ENCODE measurements around the gene GLB1L2. TPM values are rescaled to one million over a fixed set of nuclear protein-coding genes. Genes with fewer than 3 reads are reported as not detected.

Gene GLB1L2
- total RNA-seq, 1 donor from 2014 or later = 1.6 TPM

DNA sequence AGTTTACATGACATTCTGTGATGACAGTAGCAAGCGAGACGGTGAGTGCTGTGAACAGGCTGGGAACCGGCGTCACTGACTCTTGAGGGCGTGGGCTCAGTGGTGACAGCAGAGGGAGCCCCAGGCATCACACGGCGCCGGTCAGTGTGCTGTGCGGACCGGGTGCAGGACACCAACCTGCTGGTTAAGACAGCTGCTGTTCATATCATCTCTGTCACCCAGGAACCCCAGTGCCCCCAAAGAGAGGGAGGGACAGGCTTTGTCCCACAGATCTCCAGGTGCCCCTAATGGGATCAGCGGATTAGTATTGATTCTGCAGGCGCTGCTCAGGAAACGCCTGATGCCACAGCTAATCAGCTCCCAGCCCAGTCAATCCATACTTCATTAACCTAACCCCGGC, 61.9 kb downstream of the GLB1L2 start:
- intact Hi-C loops (cut with DNase I) = no loop called here
- no peak for DNase-seq (ENCODE audit: low spot score)
- peak; percentile 50 for ATAC-seq

DNA sequence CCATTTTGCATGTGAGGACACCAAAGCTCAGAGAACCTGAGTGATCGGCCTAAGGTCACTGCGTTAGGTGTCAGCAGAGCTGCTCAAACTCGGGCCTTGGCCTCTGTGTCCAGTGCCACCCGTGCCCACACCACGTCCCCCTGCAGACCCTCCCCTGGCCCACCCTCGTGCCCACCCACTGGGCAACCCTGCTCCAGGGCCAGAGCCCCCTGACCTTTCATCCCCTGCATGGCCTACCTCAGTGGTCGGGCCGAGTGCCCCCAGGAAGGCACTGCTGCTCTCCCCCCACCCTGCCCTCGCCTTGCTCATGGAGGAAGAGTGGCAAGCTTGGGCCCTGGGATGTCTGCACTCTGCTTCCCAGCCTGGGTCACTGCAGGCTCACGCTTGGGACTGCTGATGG, 62.5 kb downstream of the GLB1L2 start:
- ATAC-seq = no peak
- intact Hi-C loops (cut with DNase I) = no loop called here
- DNase-seq (ENCODE audit: low spot score) = no peak

DNA sequence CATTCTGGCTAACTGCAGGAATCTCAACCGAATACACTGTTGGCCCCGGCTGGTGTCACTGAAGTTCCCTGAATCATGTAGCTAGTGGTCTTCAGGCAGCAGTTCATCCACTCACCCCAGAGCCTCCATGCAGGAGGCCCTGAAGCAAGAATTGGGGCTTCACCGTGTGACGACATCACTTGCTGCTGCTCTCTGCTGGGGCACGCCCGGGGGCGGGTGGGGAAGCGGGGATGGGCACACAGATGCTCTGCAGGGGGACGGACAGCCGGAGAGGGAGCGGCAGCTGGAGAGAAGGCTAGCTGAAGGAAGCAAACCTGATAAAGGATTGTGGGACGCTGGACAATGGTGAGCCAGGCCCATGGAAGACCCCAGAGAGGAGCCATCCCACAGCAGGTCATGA, 63.2 kb downstream of the GLB1L2 start:
- DNase-seq (ENCODE audit: low spot score) (no peak), ATAC-seq (no peak)
- intact Hi-C loops (cut with DNase I) = no loop called here

DNA sequence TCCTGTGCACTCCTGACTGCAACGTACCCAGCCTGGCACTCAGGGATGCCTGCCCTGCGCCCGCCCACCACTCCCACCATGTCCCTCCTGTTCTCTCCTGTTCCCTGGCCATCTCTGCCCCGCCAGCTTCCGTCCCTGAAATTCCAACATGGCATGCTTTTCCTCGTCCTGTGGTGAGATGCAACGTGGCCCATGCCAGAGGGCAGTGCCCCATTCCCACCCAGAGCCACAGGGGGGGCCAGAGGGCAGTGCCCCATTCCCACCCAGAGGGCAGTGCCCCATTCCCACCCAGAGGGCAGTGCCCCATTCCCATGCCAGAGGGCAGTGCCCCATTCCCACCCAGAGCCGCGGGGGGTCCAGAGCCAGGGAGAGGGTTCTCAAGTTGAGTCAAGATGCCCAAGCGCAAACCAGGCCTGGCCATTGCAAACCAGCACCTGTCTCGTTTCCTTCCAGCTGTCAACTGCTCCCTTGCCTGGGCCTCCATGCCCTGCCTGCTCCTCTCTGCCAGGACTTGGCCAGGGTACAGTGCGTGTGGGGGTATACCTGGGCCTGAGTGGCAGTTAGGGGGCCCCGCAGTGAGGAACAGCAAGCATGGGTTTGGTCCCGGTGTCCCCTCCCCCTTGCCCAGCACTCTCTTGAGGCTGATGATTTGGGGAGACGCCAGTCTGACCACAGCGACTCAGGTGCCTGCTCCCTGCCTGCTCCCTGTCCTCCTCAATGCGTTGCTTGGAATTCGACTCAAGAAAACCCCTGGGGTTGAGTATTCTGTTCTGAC, 65.7 kb downstream of the GLB1L2 start:
- intact Hi-C loops (cut with DNase I) = no loop called here
- DNase-seq (ENCODE audit: low spot score) (no peak), ATAC-seq (no peak)

DNA sequence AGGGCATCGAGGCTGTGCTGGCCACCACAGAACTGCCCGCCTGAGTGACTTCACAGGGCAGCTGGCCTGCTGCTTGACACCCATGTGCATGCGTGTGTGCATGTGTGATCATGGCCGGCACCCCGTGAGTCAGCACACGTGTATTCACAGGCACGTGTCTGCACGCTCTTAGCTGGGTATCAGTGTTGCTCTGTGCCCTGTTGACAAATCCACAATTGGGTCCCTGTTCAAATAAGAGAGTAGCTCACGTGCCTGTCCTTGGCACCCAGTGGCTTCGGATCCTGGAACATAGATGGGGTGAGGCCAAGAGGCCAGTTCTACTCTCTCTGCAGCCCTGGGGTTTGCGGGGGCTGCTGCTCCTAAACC, 66.3 kb downstream of the GLB1L2 start:
- intact Hi-C loops (cut with DNase I) = no loop called here
- ATAC-seq (peak; percentile 37), DNase-seq (ENCODE audit: low spot score) (no peak)

DNA sequence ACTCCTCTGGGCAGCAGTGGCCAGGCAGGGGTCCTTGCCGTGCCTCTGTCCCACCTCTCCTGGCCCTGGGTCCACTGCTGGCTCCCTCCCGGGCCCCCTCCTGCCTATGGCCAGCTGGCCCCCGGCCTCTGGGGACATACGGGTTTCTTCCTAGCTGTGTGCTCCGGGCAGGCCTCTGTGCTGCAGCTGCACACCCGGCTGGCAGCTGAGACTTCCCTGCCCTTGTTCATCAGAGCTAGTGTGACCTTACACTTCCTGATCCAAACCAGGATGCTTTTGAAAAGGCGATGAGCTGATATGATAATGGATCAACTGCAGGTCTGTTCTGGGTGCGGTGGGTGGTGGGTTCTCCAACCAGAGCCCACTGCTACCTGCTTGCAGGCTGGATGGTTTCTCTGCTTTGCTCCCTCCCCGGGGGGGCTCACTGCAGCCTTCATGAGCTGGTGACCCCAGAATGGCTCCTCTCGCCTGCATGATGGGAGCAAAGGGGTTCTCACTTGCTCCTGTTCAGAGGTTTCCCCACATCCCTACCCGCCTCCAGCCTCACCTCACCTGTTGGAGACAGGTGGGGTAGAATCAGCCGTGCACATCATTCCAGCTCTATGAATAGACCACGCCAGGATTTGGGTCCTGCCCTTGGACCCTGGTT, 67.0 kb downstream of the GLB1L2 start:
- ATAC-seq = no peak
- intact Hi-C loops (cut with DNase I) = no loop called here
- DNase-seq (ENCODE audit: low spot score) = no peak

DNA sequence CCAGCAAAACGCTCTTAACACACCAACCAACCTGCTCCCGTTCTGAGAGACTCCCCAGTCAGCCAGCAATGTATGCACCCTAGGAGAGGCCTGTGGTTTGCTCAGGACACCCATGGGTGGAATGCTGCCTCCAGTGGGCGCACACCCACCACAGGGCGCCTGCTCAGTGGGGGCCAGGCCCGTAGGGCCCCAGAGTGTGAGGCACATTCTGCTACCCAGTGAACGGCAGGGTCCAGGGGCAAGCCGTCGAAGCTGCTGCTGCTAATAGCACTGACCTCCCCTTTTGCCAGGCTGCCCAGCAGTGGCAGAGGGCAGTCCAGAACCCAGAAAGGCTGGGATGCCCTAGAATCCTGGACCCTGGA, 67.5 kb downstream of the GLB1L2 start:
- DNase-seq (ENCODE audit: low spot score) = no peak
- no peak for ATAC-seq
- intact Hi-C loops (cut with DNase I) = no loop called here

DNA sequence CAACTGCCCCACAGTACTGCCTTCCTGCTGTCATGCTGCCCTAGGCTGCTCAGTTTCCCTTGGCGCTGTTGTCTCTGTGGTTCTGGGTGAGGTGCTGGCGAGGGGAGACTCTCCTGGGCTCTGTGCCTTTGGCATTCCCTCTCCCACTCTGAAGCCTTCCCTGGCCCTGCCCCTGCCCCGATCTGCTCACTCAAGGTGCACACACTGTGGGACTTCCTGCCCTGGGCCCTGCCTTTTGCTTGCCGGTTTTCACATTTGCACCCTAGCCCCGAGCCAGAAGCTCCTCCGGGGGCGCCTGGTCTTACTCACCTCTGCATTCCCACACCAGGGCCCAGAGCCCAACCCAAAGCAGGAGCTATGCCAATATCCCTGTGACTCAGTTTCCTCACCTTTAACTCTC, 68.2 kb downstream of the GLB1L2 start:
- no peak for ATAC-seq
- DNase-seq (ENCODE audit: low spot score) = no peak
- intact Hi-C loops (cut with DNase I) = no loop called here

DNA sequence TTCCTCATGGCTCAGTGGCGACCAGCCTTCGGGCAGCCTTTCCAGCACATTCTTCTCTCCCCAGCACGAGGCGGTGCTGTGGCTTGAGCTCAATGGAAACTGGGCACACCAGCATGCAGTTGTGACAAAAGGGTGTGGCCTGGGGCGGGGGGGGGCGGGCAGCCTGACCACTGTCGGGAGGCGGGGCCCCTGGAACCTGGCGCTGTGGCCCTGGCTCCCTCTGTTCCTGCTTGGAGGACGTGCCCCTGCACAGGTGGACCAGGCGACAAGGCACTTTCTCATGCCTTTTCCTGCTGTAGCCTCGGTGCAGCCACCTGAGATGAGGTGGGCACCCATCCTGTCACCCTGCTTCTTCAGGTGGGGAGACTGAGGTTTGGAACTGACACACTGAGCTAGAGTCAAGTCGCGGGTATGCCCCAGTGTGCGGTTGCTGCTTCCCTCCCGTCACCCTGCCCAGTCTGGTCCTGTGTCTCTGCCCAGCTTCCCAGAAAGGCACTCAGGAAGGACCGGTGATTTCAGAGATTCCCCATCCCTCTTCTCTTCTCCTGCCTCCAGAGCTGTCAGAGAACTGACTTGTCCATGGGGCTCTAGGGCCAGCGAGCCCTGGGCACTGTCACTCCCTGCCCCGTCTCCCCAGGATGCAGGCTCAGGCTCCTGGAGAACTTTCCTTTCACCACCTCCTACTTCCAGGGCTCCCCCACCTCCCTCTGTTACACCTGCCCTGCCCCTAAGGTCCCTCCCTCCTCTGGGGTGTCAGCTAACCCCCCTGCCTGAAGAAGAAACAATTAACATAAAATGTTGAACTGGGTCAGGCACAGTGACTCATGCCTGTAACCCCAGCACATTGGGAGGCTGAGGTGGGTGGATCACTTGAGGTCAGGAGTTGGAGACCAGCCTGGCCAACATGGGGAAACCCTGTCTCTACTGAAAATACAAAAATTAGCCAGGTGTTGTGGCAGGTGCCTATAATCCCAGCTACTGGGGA, 70.3 kb downstream of the GLB1L2 start:
- ATAC-seq = no peak
- no peak for DNase-seq (ENCODE audit: low spot score)
- intact Hi-C loops (cut with DNase I) = no loop called here

DNA sequence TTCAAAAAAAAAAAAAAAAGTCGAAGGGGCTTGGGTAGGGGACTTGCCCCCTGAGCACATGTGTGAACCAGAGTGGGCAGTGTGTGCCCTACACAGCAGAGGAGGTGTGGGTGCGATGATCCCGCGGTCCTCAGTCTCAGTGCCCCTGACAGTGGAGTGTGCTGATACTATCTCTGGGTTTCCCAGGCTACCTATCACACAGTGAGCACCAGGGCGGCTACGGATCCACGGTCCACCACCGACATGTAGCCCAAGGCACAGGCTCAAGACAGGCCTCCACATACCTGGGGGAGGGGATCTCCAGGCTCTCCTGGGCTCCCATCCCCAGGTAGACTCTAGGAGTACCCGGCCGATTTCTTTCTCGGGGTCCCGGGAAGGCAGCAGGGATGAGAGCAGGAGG, 71.1 kb downstream of the GLB1L2 start:
- ATAC-seq = no peak
- intact Hi-C loops (cut with DNase I) = no loop called here
- DNase-seq (ENCODE audit: low spot score) = no peak

DNA sequence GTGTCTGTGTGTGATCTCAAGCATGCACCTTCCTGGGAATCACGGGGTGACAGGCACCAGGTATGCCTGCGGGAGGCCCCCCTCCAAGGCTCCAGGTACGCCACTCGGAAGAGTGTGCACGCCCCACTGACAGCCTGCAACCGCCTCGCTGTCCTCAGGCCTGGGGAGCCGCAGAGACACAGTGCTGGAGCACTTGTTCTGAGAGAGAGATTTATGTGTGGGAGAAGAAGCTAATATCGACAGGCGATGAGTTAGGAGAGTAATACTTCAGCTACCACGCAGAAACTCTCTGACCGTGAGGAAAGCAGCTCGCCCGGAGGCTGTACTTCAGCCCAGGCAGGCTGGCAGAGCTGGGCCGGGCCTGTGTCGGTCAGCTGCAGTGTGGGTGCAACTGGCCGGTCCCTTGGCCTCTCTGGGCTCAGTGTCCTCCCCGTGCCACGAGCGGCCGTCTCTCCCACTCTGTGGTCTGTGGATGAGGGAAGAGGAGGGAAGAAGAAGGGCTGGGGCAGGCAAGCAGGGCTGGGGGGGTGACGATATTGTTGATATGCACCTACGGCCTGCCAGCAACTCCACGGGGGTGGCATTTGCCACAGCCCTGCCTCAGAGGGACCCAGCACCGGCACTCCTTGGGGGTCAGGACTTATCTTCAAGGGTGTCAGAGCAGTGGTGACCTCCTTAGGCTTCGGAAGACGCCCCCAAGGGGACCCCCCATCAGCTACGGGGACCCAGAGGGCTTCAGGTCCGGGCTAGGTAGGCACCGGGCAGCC, 73.0 kb downstream of the GLB1L2 start:
- intact Hi-C loops (cut with DNase I) = no loop called here
- DNase-seq (ENCODE audit: low spot score) = no peak
- peak; percentile 30 for ATAC-seq

DNA sequence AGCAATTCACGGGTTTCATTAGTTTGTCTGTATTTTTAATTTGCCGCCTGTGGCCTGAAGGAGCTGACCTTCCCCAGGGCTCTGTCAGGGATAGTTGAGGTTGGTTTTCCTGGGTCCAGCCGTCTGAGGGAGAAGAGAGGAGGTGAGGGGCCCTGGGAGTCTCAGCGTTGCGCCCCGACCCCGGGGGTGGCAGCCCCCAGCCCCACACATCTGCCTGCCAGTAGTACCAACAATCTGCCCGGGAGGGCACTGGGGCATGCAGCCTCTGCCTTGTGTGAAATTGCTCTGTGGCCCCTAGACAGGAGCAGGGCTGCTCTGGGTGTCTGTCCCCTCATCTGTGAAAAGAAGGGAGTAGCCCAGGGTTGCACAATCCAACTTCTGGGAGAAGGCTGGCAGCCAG, 73.6 kb downstream of the GLB1L2 start:
- DNase-seq (ENCODE audit: low spot score) (no peak), ATAC-seq (no peak)
- intact Hi-C loops (cut with DNase I) = no loop called here

DNA sequence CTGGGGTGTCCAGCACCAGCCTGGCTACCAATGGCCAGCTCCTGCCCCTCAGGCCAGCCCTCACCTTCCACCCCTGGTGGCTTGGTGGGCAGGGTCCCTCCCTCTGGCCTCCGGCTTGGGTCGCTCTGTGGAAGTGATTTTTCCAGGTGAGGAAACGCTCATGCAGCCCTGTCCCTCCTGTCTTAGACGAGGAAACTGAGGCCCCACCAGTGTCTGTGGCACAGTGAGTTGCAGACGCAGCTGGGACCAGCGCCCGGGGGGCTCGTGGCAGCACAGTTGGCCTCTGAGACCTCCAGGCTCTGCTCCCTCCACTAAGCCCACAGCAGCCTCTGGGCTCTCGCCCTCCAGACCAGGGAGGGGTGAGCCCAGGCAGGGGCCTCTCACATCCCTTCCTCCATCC, 74.1 kb downstream of the GLB1L2 start:
- peak; percentile 13 for ATAC-seq
- intact Hi-C loops (cut with DNase I) = no loop called here
- DNase-seq (ENCODE audit: low spot score) = no peak

DNA sequence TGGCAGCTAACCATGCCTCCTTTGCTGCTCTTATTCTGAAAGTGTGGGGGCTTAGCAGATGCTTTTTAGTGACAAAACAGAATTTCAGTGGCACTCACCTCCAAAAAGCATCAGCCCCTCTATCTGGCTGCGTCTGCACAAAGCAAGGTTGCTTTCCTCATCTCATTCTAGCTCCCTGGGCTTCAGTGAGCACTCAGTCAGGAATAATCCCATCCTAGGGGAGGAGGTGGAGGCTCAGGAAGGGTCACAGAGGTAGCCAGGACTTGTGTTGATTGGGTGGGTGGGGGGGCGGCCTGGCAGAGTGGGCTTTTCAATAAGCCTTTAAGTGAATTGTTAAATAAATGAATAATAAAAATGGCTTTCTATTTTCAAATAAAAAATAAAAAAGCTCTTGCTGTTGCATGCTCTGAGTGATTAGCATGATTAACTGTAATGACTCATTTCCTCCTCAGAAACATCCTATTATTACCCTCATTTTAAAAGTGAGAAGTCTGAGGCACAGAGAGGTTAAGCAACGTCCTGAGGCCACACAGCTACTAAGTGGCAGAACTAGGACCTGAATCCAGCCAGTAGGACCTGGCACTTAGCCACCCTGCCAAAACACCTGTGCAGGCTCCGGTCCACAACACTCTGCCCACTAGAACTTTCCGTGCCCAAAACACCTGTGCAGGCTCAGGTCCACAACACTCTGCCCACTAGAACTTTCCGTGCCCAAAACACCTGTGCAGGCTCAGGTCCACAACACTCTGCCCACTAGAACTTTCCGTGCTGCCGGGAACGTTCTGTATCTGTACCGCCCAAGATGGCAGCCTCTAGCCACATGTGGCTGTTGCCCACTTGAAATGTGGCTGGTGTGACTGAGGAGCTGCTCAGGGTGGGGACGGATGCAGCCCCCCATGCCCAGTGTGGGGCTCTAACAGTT, 74.7 kb downstream of the GLB1L2 start:
- DNase-seq (ENCODE audit: low spot score) = no peak
- no peak for ATAC-seq
- intact Hi-C loops (cut with DNase I) = no loop called here

DNA sequence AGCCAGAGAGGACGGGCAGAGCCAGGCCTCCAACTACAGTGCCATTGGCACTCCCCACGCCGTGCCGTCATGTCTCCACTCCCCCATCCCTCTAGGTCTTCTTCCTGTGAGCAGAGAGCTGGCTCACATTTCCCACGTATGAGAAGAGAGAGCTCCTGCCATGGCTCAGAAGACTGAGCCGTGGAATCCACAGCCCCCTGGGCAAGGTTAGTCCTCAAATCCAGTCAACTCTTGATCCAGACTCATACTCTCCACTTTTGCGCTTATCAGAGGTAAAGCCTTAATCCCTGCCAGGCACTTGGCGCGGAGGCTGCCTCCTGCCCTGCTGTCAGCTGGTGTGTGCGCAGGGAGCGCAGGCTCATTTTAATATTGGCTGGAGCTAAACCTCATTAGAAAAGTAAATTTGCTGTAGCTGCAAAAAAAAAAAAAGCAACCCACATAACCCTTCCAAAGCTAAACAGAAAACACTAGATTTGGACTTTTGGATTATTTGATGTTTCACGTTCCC, 75.6 kb downstream of the GLB1L2 start:
- no peak for ATAC-seq
- intact Hi-C loops (cut with DNase I) = no loop called here
- no peak for DNase-seq (ENCODE audit: low spot score)

DNA sequence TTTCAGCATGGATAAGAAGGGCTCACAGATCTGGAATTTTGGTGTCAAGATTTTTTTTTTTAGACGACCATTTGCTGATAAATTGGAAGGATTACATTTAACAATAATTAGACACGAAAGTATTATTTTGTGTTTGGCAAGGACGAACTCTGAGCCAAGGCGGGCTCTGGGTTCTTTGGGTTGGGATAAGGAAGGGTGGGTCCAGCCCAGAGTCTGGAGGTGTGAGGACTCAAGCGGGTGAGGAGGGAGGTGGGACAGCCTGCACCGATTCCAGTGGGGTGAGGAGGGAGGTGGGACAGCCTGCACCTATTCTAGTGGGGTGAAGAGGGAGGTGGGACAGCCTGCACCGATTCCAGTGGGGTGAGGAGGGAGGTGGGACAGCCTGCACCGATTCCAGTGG, 76.1 kb downstream of the GLB1L2 start:
- intact Hi-C loops (cut with DNase I) = no loop called here
- no peak for ATAC-seq
- DNase-seq (ENCODE audit: low spot score) = no peak

DNA sequence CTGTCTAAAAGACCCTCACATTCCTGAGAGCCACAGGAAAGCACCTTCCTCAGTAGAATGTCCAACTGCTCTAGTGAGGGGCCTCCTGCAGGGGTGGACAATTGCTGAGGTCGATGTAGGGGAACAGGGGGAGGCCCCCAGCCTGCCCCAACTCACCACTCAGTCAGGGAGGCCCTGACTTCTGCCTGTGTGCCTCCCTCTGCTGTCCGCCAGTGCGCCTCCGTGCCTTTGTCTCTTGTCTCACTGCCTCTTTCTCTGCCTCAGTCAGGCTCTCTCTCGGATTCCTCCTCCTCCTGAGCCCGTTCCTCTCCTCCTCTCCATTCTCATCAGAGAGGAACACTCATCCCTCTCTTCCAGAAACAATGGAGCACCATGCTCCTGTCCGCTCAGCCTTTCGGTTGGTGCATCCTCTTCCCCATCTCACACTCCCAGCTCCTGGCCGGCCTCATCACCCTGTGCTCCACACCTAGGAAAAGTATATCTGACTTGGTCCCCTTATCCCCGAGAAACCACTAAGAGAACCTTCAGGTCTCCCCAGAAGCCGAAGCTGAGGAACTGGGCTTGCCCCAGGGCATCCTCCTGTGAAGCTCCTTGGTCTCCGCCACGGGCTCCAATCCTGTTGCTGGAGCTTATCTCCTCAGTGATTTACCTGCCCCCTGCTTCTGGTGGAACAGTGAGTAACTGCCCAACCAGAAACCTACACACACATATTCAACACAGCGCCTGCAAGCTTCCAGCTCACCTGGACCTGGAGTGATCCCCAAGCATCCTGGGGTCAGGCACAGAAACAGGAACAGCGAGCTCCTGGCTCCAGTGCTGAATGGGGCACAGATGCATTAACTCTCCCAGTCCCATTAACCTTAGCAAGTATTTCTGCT, 78.0 kb downstream of the GLB1L2 start:
- no peak for ATAC-seq
- intact Hi-C loops (cut with DNase I) = no loop called here
- no peak for DNase-seq (ENCODE audit: low spot score)

Data from sciatic nerve (tissue), 2 donors.